LoVo (cell line): ENCODE results near the gene RDM1.
A peak's percentile ranks its signal among the peaks of the same experiment; 100 is the strongest.
"Not testable (repeated sequence)": the region's sequence is repeated elsewhere in the genome, so short reads cannot be mapped to it uniquely, and the experiment has no call there.

ENCODE experiments used
- DNase-seq: peaks from one replicate; pipeline ENCODE4 v3.0.0-alpha.2; 2016; ENCODE audit warnings: low spot score

RDM1 gene, protein sequence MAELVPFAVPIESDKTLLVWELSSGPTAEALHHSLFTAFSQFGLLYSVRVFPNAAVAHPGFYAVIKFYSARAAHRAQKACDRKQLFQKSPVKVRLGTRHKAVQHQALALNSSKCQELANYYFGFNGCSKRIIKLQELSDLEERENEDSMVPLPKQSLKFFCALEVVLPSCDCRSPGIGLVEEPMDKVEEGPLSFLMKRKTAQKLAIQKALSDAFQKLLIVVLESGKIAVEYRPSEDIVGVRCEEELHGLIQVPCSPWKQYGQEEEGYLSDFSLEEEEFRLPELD

DNA sequence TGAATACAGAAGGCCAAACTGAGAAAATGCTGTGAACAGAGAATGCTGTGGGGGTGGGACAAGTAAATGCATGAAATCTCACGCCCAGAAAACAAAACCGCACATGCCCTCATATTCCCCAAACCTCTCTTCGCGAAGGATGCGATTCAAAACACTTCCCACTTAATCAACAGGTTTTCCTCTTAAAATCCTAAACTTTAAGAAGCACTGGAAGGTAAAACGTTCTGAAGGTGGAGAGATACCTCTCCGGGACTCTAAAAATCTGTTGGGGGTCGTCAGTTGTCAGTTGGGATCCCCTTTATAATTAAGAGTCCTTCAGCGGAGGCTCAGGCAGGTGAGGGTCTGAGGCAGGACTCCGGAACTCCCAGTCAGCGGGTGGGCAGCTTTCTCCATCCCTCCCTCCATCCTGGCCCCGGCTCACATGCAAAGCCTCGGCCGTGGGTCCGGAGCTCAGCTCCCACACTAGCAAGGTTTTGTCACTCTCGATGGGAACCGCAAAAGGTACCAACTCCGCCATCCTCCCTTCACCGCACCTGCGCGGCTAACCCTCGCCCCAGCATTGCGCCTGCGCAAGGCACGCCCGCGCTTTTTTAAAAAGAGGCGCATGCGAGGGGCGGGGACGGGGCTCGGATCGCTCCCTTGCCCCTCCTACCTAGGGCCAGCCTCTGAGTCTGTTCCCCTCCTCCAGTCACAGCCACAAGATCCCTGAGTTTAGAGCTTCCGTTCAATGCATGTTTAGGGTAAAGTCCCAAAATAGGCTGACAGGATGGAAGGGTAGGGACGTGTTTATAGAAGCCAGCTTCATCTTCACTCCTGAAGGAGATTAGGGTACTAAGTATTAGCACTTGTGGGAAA is at the start of gene RDM1:
TSS of gene RDM1 (minus strand) at position 563 of the 855 bp plus-strand sequence. CDS start at position 517, 46 bp downstream.
- DNase-seq = peak; percentile 79

DNA sequence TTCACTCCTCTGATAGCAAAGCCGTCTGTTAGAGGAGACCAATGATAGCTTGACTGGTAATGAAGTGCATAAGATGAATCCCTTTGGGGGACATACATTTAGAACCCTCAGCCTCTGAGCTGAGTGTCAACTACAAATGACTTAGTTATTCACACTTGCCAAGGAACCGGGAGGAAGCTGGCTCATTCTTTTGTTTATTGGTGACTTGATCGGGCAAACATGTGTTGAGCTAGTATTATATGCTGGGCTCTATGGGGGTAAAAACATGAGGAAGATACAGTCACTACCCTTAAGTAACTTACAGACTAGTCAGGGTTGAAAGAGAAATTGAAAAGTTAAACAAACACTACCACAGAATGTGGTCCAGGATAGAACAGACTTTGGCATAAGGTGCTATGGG is 47.8 kb upstream of the RDM1 start:
- DNase-seq = no peak

DNA sequence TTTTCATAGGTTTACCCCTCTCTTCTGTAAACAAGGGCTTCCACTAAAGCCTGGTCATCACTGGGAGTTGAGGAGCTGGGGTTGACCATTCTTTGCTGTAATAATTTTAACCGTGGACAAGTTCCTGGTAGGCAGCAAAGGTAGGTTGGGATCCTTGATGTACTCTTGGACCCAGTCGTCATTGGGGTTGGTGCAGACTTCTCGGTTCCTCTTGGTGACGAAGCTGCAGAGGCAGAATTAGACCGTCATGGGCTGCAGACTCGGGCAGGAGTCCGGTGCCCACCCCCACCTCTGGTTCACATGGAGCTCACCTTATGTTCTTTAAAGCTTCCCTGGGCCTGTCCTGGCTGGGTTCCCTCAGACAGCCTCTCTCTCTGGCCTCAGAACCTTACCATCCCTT is 46.9 kb upstream of the RDM1 start:
- DNase-seq = no peak

DNA sequence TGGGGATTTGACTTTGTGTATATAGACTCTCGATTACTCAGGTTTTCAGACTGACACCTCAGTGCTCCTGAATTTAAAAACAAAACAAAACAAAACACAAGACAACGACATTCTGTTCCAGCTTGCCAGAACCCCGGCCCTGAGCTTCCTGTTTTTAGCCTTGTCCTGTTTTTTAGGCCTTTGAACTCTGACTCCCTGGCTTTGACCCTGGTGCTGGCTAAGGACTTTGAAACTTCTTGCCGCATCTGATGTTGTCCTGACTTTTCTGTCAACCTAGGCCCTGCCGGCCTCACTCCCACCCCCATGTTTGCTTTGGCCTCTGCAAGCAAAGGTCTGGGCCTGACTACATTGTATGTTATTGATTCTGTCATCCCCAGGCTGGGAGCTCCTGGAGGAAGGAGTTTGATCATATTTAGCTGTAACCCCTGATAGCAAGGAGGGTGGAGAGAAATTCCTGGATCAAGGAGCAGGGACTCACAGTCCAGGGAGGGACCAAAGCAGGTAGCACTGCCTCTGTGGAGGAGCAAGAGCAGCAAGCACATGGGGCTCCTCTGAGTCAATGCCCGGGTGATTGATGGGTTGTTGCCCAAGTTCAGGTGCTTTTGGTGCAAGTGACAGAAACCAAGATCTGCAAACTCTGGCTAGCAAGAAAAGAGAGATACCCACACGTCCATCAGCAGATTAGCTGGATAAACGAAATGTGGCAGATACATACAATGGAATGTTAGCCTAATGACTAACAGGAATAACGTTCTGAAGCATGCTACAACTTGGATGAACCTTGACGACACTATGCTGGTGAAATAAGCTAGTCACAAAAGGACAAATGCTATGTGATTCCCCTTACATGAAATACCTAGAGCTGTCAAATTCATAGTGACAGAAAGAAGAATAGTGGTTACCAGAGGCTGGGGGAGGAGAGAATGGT is 43.0 kb upstream of the RDM1 start:
- no peak for DNase-seq

DNA sequence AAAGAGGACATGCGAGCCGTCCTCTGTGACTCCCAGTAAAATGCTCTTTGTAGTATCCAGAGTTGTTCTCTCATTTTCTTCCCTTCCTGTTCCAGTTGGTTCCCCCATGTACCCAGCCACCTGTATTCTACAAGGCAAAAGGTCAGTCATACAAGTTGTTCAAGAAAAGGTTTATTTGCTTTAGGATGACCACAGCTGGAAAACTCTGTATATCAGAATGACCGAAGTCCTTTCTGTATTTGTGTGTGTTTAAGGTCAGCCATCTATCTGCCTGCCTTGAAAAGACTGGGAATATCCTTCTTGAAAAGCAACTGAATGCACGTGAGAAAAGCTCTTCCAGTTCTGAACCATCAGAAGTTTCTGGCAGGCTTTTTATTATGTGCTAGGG is 42.4 kb upstream of the RDM1 start:
- DNase-seq = no peak

DNA sequence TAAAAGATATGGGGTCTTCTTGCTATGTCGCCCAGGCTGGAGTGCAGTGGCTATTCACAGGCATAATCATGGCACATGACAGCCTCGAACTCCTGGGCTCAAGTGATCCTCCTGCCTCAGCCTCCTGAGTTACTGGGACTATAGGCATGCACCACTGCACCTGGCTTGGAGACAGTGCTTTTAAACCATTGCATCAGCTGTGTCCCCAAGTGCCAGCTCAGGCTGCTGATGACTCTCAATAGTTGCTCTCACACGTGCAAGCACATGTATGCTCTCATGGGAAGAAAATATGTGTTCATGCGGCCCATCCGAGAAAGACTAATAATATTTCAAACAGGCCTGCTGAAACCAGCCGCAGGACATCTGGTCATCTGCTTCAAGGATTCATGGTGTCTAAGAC is 42.0 kb upstream of the RDM1 start:
- no peak for DNase-seq

DNA sequence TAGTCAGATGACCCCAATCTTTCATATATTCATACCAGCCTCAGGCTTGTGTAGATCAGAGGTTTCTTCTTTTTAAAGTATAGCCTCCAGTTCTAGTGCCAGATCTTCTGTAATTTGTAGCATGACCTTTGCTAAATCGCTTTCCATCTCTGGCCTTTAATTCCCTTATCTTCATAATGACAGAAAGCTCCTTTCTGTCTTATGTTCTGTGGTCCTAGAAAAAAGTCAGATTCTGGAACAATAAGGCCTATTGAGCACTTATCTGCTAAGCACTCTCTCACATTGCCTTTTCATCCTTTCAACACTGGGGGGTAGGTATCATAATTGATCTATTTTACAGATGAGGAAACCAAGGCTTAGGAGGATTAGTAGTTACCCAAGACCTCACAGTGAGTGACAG is 41.5 kb upstream of the RDM1 start:
- no peak for DNase-seq

DNA sequence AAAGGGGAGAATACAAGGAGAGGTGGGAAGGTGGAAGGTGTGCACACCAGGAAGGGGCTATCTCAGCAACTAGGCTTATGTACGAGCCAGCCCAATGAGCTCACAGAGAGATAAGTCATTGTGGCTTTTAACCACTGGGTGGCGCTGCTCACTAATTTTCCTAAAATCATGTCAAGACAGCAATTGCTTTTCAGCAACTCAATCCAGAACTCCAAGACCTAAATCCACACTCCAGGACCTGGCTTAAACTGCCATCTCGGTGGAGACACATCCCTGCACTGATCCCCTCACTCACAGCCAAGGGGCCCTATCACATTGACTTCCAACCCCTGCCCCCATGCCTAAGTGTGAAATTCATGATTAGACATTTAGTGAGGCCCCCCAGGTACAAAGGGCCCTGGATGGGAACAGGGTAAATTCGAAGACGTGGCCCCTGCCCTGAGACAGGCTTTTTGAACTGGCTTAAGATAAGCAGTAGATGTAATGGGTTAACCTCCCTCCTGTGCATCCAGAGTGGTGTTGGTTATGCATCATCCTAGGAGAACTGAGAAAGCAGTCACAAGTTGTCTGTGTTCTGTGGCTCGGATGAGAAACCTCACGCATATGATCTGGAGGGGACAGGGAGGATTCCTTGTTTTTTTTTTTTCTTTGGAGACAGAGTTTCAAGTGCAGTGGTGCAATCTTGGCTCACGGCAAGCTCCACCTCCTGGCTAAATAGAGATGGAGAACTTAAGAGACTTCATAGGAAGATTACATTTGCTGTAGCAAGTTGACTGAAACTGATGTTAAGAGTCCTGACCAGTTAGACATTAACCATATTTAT is 39.2 kb upstream of the RDM1 start:
- peak; percentile 74 for DNase-seq

DNA sequence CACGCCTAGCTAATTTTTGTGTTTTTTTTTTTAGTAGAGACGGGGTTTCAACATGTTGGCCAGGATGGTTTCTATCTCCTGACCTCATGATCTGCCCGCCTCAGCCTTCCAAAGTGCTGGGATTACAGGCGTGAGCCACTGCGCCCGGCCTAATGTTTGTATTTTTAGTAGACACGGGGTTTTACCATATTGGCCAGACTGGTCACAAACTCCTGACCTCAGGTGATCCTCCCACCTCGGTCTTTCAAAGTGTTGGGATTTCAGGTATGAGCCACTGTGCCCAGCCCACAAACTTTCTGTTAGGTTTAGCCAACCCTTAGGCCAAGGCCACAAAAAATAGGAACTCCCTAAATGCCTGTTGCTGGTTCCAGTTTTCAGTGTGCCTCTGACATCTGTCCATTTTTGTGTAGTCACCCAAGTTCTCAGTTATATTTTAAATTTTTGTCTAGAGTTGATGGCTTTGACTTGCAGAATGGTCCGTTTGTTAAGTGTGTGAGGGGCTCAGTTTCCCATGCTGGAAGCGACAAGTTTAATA is 38.0 kb upstream of the RDM1 start:
- DNase-seq = no peak

DNA sequence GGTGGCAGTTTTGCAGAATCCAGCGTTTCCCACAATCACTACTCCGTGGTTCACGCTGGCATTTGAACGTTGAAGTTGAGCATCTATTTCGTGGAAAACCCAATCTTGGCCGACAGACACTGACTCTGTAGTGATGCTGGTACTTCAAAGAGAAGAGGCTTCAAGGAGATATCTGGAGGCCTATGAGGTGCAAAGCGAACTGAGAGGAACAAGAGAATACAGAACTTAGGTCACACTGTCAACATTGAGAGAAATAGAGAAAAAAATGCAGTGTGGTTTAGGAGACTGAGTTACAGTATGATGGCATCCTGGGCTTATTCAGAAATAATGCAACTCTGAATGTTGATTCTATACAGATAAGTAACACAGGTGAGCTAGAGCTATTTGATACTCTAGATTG is 34.7 kb upstream of the RDM1 start:
- no peak for DNase-seq

DNA sequence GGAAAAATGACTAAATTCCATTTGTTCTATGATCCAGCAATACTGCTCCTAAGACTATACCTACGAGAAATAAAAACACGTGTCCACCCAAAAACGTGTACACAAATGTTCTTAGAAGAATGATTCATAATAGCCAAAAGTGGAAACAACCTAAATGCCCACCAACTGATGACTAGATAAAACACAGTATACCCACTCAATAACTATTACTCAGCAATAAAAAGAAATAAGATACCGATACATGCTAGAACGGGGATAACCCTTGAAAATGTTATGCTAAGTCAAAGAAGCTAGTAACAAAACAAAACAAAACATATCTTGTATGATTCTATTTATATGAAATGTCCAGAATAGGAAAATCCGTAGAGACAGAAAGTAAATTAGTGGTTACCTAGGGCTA is 33.1 kb upstream of the RDM1 start:
- no peak for DNase-seq

DNA sequence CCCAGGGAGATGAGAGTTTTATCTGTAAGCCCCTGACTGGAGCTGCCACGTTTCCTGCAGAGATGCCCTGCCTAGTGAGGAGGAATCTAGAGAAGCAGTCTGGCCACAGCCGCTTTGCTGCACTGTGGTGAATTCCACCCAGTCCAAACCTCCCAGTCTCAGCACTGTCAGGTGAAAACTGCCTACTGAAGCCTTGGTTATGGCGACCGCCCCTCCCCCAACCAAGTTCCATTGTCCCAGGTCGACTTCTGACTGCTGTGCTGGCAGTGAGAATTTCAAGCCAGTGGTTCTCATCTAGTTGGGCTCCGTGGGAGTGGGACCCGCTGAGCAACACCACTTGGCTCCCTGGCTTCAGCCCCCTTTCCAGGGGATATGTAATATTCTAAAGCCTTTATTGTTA is 23.1 kb upstream of the RDM1 start:
- DNase-seq = no peak

DNA sequence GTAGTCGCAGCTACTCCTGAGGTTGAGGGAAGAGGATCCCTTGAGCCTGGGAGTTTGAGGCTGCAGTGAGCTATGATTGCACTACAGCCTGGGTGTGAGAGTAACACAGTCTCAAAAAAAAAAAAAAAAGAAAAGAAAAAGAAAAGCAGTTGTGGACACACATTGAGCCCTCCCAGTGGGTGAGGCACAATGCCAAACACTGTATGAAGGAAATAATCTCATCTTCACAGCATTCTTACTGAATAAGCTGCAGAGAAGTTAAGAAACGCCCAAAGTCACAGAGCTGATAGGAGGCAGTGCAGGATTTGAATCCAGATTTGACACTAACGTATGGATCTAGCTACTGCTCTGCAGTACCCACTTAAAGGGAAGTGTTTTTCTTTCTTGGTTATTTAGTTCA is 18.8 kb upstream of the RDM1 start:
- DNase-seq = no peak

DNA sequence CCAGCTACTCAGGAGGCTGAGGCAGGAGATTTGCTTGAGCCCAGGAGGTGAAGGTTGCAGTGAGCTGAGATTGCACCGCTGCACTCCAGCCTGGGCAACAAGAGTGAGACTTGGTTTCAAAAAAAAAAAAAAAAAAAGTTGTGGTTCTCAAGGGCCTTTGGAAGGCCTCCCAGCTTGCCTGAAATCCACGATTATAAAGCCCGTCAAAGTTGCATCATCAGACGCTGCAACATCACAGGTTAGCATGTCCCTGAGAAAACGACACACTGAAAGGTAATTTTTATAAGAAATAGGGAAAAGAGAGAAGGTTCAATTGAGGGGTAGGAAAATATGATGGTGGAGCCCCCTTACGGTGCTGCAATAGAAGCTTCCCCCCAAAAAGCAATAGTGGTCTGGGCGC is 17.5 kb upstream of the RDM1 start:
- no peak for DNase-seq

DNA sequence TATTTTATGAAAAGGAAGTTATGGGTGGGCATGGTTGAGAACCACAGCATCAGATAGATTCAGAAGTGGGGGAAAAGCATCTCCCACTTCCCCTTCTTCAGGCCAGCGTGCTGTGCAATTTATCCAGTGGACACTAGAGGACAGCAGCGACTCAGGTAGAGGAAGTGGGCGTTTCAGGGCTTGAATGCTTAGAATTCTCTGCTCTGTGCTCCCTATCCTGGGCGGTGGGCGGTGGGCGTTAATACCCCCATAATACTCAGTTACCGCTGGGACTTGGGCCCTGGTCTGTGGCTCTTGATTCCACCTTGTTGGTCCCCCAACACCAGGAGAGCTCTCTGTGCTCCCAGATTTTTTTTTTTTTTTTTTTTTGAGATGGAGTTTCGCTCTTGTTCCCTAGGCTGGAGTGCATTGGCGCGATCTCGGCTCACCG is 16.6 kb upstream of the RDM1 start:
- DNase-seq = peak; percentile 56

DNA sequence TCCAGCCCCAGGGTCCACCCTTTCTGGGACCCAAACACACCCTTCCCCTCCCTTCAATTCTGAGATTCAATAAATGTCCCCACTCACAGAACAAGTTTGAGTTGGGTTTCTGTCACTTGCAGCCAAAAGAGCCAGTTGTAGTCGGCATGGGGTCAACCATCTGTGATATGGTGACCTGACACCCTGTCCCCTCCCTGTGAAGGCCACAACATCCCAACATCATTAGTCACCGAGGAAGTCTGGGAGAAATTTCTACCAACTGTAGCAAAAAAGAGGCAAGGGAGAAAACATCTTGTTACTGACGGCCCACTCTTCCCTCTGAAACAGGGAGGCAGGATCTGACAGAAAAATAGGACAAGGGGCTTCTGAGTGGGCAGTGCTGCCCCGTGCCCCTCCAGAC is 13.6 kb upstream of the RDM1 start:
- DNase-seq = peak; percentile 11

DNA sequence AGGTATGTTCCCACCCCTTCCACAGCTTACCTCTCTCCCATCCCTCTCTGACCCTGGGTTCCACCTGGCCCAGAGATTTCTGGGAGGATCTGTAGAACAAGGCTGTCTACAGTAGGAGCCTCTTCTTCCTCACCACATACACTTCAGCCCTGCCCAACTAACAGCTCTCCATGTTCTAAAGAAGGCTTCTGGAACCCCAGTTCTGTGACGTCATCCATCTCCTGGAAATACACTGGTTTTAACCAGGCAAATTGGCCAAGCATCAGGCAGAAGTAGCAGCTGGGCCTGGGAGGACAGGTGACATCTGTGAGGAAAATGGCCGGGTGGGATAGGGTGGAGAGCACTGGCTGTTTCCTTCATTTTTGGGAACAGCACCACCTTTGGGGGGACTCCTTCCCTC is 13.0 kb upstream of the RDM1 start, which contains the start of gene LYZL6:
TSS of gene LYZL6 (minus strand) at position 177 of the 400 bp plus-strand sequence. CDS start 4,357 bp downstream, outside the sequence.
- no peak for DNase-seq

DNA sequence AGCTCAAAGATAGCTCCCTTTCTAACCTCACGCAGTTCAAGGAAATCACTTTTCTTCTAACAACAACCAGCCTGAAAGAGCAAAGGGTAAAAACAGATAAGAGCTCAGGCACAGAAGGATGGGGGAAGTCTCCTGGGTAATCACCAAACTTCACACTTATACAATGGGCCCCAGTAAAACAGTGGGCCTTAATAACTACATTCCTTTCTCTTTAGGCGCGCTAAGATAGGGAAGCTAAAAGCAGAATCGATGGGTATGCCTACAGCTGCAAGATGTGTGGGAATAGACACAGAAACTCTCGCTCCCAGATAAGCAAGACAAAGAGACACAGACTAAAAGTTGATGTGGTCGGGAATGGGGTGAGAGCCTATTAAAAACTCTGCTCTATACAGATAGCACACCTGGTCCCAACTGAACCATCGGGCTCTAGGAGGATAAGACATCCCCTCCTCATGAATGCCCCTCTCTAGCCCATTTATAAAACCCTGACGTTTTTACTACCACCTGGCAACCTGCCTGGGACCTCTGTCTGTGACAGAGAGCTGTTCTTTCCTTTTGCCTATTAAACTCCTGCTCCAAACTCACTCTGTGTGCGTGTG is 12.1 kb upstream of the RDM1 start:
- no peak for DNase-seq

DNA sequence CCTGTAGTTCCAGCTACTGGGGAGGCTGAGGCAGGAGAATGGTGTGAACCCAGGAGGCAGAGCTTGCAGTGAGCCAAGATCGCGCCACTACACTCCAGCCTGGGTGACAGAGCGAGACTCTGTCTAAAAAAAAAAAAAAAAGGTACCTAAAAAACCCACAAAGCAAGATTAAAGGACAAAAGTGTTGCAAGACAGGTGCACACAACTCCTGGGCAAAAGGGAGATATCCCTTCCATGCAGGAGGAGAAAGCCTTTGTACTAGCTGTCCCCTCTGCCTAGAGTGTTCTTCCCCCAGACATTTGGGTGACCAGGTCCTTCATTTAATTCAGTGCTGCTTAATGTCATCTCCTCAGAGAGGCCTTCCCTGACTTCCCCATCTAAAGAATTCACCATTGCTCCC is 7.9 kb upstream of the RDM1 start:
- DNase-seq = not testable (repeated sequence)

DNA sequence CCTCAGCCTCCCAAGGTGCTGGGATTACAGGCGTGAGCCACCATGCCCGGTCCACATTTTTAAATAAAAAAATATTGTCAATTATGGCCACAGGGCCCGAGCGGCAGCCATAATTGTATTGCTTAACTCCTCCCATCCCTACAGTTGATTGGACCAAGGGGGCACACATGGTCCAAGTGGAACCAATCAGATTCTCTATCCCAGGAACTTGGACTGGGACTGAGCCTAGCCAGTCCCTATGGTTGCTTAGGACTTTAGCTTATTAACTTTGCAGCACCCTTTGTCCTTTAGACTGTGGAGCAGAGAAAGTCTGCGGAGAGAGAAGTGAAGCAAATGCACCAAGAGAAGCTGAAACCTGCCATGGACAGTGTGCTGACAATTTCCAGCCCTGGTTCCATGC is 5.5 kb upstream of the RDM1 start:
- DNase-seq = no peak

DNA sequence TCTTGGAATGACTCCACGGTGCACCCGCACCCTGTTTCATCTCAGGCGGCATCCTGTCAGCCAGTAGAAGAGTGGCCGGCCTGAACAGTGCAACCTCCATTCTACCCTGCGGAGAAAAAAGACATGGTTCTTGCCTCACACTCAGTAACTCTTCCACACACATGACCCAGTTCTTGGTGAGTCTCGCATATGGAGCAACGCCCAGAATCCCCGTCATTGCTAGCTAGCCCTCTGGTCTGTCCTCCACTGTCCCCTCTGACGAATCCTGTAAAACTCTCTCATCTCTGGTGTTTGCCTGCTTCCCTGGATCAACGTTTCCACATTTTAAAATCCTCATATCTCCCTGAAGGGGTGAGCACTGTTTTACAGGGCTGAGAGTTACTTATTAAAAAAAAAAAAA is 4.2 kb upstream of the RDM1 start:
- no peak for DNase-seq
